SHP77 (cell line): ENCODE data around the gene ARID3B.
"Not testable (repeated sequence)": the region's sequence is repeated elsewhere in the genome, so short reads cannot be mapped to it uniquely, and the experiment has no call there.

Experiments
- DNase-seq, 2 experiments: peaks; one replicate each; lab custom pipeline; 2025; lab: John Stamatoyannopoulos, UW

ARID3B gene

GRCh38 chr15:74571191-74571590, 30.2 kb downstream of the ARID3B start:
- no peak for DNase-seq

- DNase-seq: no peak
These were observed 33.0 kb downstream of the ARID3B start for GRCh38 chr15:74573987-74574386.

GRCh38 chr15:74578496-74578994, 37.5 kb downstream of the ARID3B start:
- no peak for DNase-seq

- DNase-seq: no peak
These were observed 38.0 kb downstream of the ARID3B start for GRCh38 chr15:74579001-74579400.

- no peak for DNase-seq
These were observed 39.7 kb downstream of the ARID3B start for GRCh38 chr15:74580538-74581350.

GRCh38 chr15:74584204-74584603, 43.2 kb downstream of the ARID3B start:
- DNase-seq: no peak

- no peak for DNase-seq
These were observed 43.8 kb downstream of the ARID3B start for GRCh38 chr15:74584779-74585178.

- DNase-seq: no peak
These were observed 44.2 kb downstream of the ARID3B start for GRCh38 chr15:74585191-74585590.

GRCh38 chr15:74585857-74586256, 44.8 kb downstream of the ARID3B start:
- no peak for DNase-seq

- no peak for DNase-seq
These were observed 48.8 kb downstream of the ARID3B start for GRCh38 chr15:74589826-74590225.

- DNase-seq: no peak
These were observed 51.2 kb downstream of the ARID3B start for GRCh38 chr15:74592222-74592621.

- no peak for DNase-seq
These were observed 52.1 kb downstream of the ARID3B start for GRCh38 chr15:74593122-74593521.

GRCh38 chr15:74594455-74594854, 53.4 kb downstream of the ARID3B start:
- DNase-seq: no peak

GRCh38 chr15:74595271-74595670, 54.3 kb downstream of the ARID3B start:
- no peak for DNase-seq

- not testable (repeated sequence) for DNase-seq
These were observed 55.7 kb downstream of the ARID3B start for GRCh38 chr15:74596736-74597135.

- not testable (repeated sequence) for DNase-seq
These were observed 56.2 kb downstream of the ARID3B start for GRCh38 chr15:74597146-74597705.

GRCh38 chr15:74598126-74598842, 57.3 kb downstream of the ARID3B start:
- peak; percentile 82 to 88 for DNase-seq

- no peak for DNase-seq
These were observed 58.1 kb downstream of the ARID3B start for GRCh38 chr15:74599156-74599555.

- no peak for DNase-seq
These were observed 62.2 kb downstream of the ARID3B start for GRCh38 chr15:74603026-74603788.

GRCh38 chr15:74603789-74604705, 63.0 kb downstream of the ARID3B start:
- no peak for DNase-seq
